CD14-positive monocyte (primary cell): ENCODE results near the gene SYNE1. TPM values are rescaled to one million over a fixed set of nuclear protein-coding genes. Genes with fewer than 3 reads are reported as not detected.
"Not testable (repeated sequence)": the region's sequence is repeated elsewhere in the genome, so short reads cannot be mapped to it uniquely, and the experiment has no call there.

Source experiments
- DNase-seq, 3 donors: peaks; one replicate each; pipeline ENCODE4 v3.0.0-alpha.2; 2011 to 2022
- H2AFZ ChIP-seq: 2 replicates; pipeline ENCODE4 v1.6.0; 2012; ENCODE audit warnings: mild to moderate bottlenecking, low read depth, low read length, inconsistent platforms; ENCODE audit not compliant: insufficient read depth, poor library complexity, severe bottlenecking
- H3K27ac ChIP-seq, 2 donors: 1 replicate in 1 of 2; 2 replicates in 1 of 2; pipeline ENCODE4 v1.5.1; 2012 to 2013; ENCODE audit warnings: low read length in 2 of 2, control low read depth in 1 of 2, inconsistent platforms in 1 of 2, low read depth in 1 of 2, mild to moderate bottlenecking in 1 of 2
- H3K27me3 ChIP-seq, 2 donors: one replicate each; pipeline versions ENCODE4 v1.6.0 to v1.6.1; 2011 to 2013; ENCODE audit warnings: low read length in 2 of 2; ENCODE audit not compliant: control insufficient read depth in 2 of 2, insufficient read depth in 2 of 2
- H3K36me3 ChIP-seq, 2 donors: replicated peaks in 1 of 2; 1 replicate in 1 of 2; 2 replicates in 1 of 2; pipeline versions ENCODE4 v1.5.1 to v1.6.1; 2012 to 2013; ENCODE audit warnings: low read length in 2 of 2, control low read depth in 1 of 2, inconsistent platforms in 1 of 2, mild to moderate bottlenecking in 1 of 2; ENCODE audit not compliant: insufficient read depth in 2 of 2, control insufficient read depth in 1 of 2
- H3K4me1 ChIP-seq, 2 donors: 1 replicate in 1 of 2; 2 replicates in 1 of 2; pipeline versions ENCODE4 v1.5.1 to v1.6.1; 2012 to 2013; ENCODE audit warnings: low read length in 2 of 2, control low read depth in 1 of 2, inconsistent platforms in 1 of 2, mild to moderate bottlenecking in 1 of 2, moderate library complexity in 1 of 2; ENCODE audit not compliant: insufficient read depth in 2 of 2, control insufficient read depth in 1 of 2
- H3K4me2 ChIP-seq: replicated peaks from 2 replicates; pipeline ENCODE3; 2012; ENCODE audit warnings: low read length, moderate library complexity, mild to moderate bottlenecking; ENCODE audit not compliant: poor library complexity, severe bottlenecking; ENCODE audit errors: extremely low read depth
- H3K4me3 ChIP-seq, 3 experiments: fragments of 200-600 bp in 1 of 3; sonication (generic) in 1 of 3; replicated peaks in 1 of 3; 1 replicate in 2 of 3; 2 replicates in 1 of 3; pipeline ENCODE4 v1.5.1; 2011 to 2013; ENCODE audit warnings: low read length in 3 of 3, mild to moderate bottlenecking in 3 of 3, control low read depth in 2 of 3, low read depth in 2 of 3, inconsistent platforms in 1 of 3, moderate library complexity in 1 of 3
- H3K79me2 ChIP-seq: 2 replicates; pipeline ENCODE4 v1.6.0; 2012; ENCODE audit warnings: mild to moderate bottlenecking, control low read depth, inconsistent platforms, low read length, moderate library complexity; ENCODE audit not compliant: insufficient read depth
- H3K9ac ChIP-seq: 2 replicates; pipeline ENCODE4 v1.6.0; 2017; ENCODE audit warnings: low read length, mild to moderate bottlenecking; ENCODE audit not compliant: insufficient read depth, poor library complexity, severe bottlenecking
- H3K9me3 ChIP-seq, 2 donors: replicated peaks in 1 of 2; 1 replicate in 1 of 2; 2 replicates in 1 of 2; pipeline versions ENCODE4 v1.5.1 to v1.6.1; 2012 to 2013; ENCODE audit warnings: low read length in 2 of 2, control low read depth in 1 of 2; ENCODE audit not compliant: control insufficient read depth in 1 of 2, insufficient read depth in 1 of 2
- H4K20me1 ChIP-seq: 2 replicates; pipeline ENCODE4 v1.6.0; 2012; ENCODE audit warnings: mild to moderate bottlenecking, low read length, control low read depth, moderate library complexity; ENCODE audit not compliant: insufficient read depth
- H3K27ac Mint-ChIP-seq, 7 donors: one replicate each; pipeline ENCODE4 v1.8.0; 2020; ENCODE audit warnings: mild to moderate bottlenecking in 7 of 7, mixed read lengths in 7 of 7, moderate library complexity in 6 of 7, inconsistent platforms in 2 of 7
- H3K27me3 Mint-ChIP-seq, 3 donors: one replicate each; pipeline ENCODE4 v1.8.0; 2021 to 2022; ENCODE audit warnings: low read depth in 3 of 3, mild to moderate bottlenecking in 3 of 3, mixed read lengths in 3 of 3, moderate library complexity in 3 of 3, inconsistent platforms in 1 of 3
- H3K36me3 Mint-ChIP-seq, 2 donors: one replicate each; pipeline ENCODE4 v1.8.0; 2020; ENCODE audit warnings: mixed read lengths in 2 of 2, inconsistent platforms in 1 of 2, mild to moderate bottlenecking in 1 of 2
- H3K4me1 Mint-ChIP-seq: one replicate; pipeline ENCODE4 v1.8.0; 2020; ENCODE audit warnings: mild to moderate bottlenecking, mixed read lengths
- H3K4me3 Mint-ChIP-seq, 2 donors: one replicate each; pipeline ENCODE4 v1.8.0; 2020; ENCODE audit warnings: mild to moderate bottlenecking in 2 of 2, mixed read lengths in 2 of 2, moderate library complexity in 1 of 2
- H3K9me3 Mint-ChIP-seq, 7 donors: one replicate each; pipeline ENCODE4 v1.8.0; 2020 to 2022; ENCODE audit warnings: mixed read lengths in 7 of 7, mild to moderate bottlenecking in 6 of 7, moderate library complexity in 6 of 7, inconsistent platforms in 2 of 7
- CTCF ChIP-seq: fragments of 200-600 bp; IDR thresholded peaks from one replicate; pipeline ENCODE4 v1.8.0; 2022; ENCODE audit warnings: antibody characterized with exemption, mild to moderate bottlenecking
- WGBS: methylation state at CpG from one replicate; pipeline ENCODE4 v1.1.5; 2013; ENCODE audit warnings: missing lambda C conversion rate; ENCODE audit not compliant: insufficient coverage; 5-methylcytosine and 5-hydroxymethylcytosine counted together
- intact Hi-C, 2 donors: fragments of 100-400 bp; cut with micrococcal nuclease; formaldehyde crosslinking; loops; one replicate each; pipeline versions ENCODE4 v1.15.0 to v1.15.1; 2023
- polyA plus RNA-seq, 3 donors: library from polyadenylated mRNA; depleted of rRNA in 1 of 3; unstranded in 2 of 3; stranded (reverse) in 1 of 3; fragments of 300-500 nt in 2 of 3; fragments of >200 nt in 1 of 3; fragmentation: Illumina TruSeq in 2 of 3; gene quantifications; 1 replicate in 2 of 3; 2 replicates in 1 of 3; pipeline ENCODE4 v1.2.3, GENCODE V29; 2012 to 2021

Gene SYNE1
- polyA plus RNA-seq, 3 donors, result 3.7 to 24.5 (median 8.1) TPM

DNA sequence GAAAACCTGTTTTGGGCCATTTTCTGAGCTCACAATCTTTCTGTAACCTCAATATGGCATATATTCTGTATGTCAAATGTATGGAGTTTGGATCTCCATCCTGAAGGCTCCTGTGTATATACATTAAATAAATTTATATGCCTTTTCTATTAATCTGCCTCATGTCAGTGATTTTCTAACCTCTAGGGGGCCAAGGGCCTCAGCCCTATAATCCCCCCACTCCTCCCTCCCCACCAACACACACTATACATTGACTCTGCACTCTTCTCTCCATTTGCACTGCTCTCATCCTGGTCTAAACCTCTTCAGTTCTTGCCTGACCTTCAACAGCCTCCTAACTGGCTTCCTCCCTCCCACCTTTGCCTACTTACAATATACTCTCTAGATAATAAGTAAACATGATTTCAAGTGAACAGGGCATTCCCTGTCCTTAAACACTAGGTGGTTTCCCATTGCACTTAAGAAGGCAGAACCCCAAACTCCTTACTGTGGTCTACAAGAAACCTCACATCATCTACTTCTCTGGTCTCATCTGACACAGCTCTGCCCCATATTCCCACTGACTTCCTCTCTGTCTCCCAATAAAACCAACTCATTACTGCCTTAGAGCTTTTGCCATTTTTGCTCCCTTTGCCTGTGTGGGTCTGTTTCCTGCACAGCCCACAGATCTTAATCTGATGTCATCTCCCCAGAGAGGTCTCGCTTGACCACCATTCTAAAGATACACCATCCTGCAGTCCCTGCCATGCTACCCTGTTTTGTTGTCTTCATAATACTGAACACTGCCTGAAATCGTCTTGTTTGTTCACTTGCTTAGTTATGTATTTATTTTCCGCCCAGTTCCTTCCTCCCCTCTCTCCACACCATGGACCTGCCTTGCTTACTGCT is 213.7 kb downstream of the SYNE1 start:
- Histone ChIP-seq H3K4me2 (no peak overlapping the region), H3K36me3 (no peaks in the 10 kb centered on the region)

GRCh38 chr6:152421496-152421895 is 215.7 kb downstream of the SYNE1 start:
- H3K27ac ChIP-seq, H2AFZ ChIP-seq, H3K4me3 Mint-ChIP-seq, H4K20me1 ChIP-seq, intact Hi-C loops, H3K4me1 ChIP-seq, H3K27ac Mint-ChIP-seq, H3K79me2 ChIP-seq, H3K9me3 ChIP-seq, DNase-seq, H3K4me2 ChIP-seq, H3K9ac ChIP-seq, H3K27me3 ChIP-seq, H3K36me3 Mint-ChIP-seq, H3K36me3 ChIP-seq, H3K4me1 Mint-ChIP-seq, H3K4me3 ChIP-seq, H3K27me3 Mint-ChIP-seq: not testable (repeated sequence)
- WGBS, result no CpG with 5 or more reads among the region's 2 CpGs
- peaks cover 3 to 11% (median 5%) of the 10 kb centered on the region in 7 donors for H3K9me3 Mint-ChIP-seq

More for the DNA sequence above, 213.7 kb downstream of the SYNE1 start:
- intact Hi-C loops, result no loop called here
- H3K4me3 ChIP-seq, result no peak overlapping the region
- WGBS, result 67% methylated on average over 1 of the region's 3 CpGs
- no peaks in the 10 kb centered on the region for H3K27me3 ChIP-seq
- DNase-seq, result no peak
- no peaks in the 10 kb centered on the region for H3K9me3 ChIP-seq
- no peak for TF ChIP-seq CTCF
- Mint-ChIP-seq H3K27me3 (no peaks in the 10 kb centered on the region), H3K9me3 (peaks cover 0 to 8% (median 3%) of the 10 kb centered on the region in 7 donors), H3K36me3 (no peaks in the 10 kb centered on the region), H3K4me3 (no peak overlapping the region), H3K4me1 (no peaks in the 10 kb centered on the region), H3K27ac (peak overlapping the region in 1 of 7 donors; percentile 52)
- no peak overlapping the region for H3K9ac ChIP-seq
- H4K20me1 ChIP-seq, result no peaks in the 10 kb centered on the region
- no peaks in the 10 kb centered on the region for H3K4me1 ChIP-seq
- no peaks in the 10 kb centered on the region for H3K79me2 ChIP-seq
- H2AFZ ChIP-seq, result no peak overlapping the region
- H3K27ac ChIP-seq, result no peak overlapping the region
